Activated T-helper 1 cell treated with anti-CD3 and anti-CD28 coated beads, Interleukin-12 subunit alpha, Interleukin-12 subunit beta, Interleukin-2, Interleukin-4 antibody, amounts not matched to agents 30 ng/mL and 10 ng/mL and 1 ng/mL, durations not matched to agents 14 hours and 24 hours and 36 hours (primary cell): Measurements from ENCODE around the gene NCLN. TPM values are rescaled to one million over a fixed set of nuclear protein-coding genes. Genes with fewer than 3 reads are reported as not detected.
"Not testable (repeated sequence)": the region's sequence is repeated elsewhere in the genome, so short reads cannot be mapped to it uniquely, and the experiment has no call there.

Experiments used
- DNase-seq: peaks from one replicate; pipeline ENCODE4 v3.0.0; 2021; ENCODE audit warnings: low spot score
- H3K27ac Mint-ChIP-seq: one replicate; pipeline ENCODE4 v1.8.0; 2021; ENCODE audit warnings: mild to moderate bottlenecking, mixed read lengths
- H3K27me3 Mint-ChIP-seq: one replicate; pipeline ENCODE4 v1.8.0; 2022; ENCODE audit warnings: mild to moderate bottlenecking, moderate library complexity, mixed read lengths; ENCODE audit not compliant: insufficient read depth
- H3K36me3 Mint-ChIP-seq: one replicate; pipeline ENCODE4 v1.8.0; 2021; ENCODE audit warnings: low read depth, mixed read lengths
- H3K4me1 Mint-ChIP-seq: one replicate; pipeline ENCODE4 v1.8.0; 2021; ENCODE audit warnings: low read depth, mixed read lengths
- H3K4me3 Mint-ChIP-seq: one replicate; pipeline ENCODE4 v1.8.0; 2021; ENCODE audit warnings: mild to moderate bottlenecking, moderate library complexity, mixed read lengths
- H3K9me3 Mint-ChIP-seq: one replicate; pipeline ENCODE4 v1.8.0; 2021; ENCODE audit warnings: mixed read lengths
- intact Hi-C: fragments of 100-400 bp; cut with micrococcal nuclease; formaldehyde crosslinking; loops from one replicate; pipeline ENCODE4 v1.15.1; 2024
- total RNA-seq: library from RNA; stranded (reverse); gene quantifications from 2 replicates; pipeline ENCODE4 v1.2.3, GENCODE V29; 2022

NCLN gene
- total RNA-seq, 1 donor from 2014 or later: 118 TPM

DNA sequence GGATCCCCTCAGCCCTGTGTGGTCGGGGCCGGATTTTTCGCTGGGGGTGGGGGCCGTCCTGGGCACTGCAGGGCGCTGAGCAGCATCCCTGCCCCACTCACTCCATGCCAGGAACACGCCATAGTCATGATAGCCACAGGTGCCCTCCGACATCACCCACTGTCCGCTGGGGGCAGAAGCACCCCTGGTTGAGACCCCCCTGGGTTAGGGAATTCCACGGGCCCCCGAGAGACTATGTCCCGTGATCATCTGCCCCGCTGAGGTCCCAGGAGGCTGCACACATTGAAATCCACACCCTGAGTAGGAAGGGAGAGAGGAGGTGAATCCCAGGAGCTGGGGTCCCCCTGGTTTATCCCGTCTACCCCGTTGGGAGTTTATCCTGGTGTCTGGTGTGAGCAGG lies 16.2 kb downstream of the NCLN start:
- Mint-ChIP-seq H3K27me3 (no peaks in the 10 kb centered on the region), H3K9me3 (no peaks in the 10 kb centered on the region), H3K4me1 (no peaks in the 10 kb centered on the region), H3K4me3 (no peak overlapping the region), H3K36me3 (no peaks in the 10 kb centered on the region), H3K27ac (no peak overlapping the region)
- intact Hi-C loops: no loop called here
- DNase-seq: no peak

- H3K9me3 Mint-ChIP-seq: no peaks in the 10 kb centered on the region
- H3K27ac Mint-ChIP-seq: no peak overlapping the region
- no peaks in the 10 kb centered on the region for H3K4me1 Mint-ChIP-seq
- DNase-seq: no peak
- H3K4me3 Mint-ChIP-seq: no peak overlapping the region
- no peaks in the 10 kb centered on the region for H3K27me3 Mint-ChIP-seq
- intact Hi-C loops: no loop called here
- H3K36me3 Mint-ChIP-seq: no peaks in the 10 kb centered on the region
Measured at GRCh38 chr19:3202346-3202745, 16.6 kb downstream of the NCLN start.

DNA sequence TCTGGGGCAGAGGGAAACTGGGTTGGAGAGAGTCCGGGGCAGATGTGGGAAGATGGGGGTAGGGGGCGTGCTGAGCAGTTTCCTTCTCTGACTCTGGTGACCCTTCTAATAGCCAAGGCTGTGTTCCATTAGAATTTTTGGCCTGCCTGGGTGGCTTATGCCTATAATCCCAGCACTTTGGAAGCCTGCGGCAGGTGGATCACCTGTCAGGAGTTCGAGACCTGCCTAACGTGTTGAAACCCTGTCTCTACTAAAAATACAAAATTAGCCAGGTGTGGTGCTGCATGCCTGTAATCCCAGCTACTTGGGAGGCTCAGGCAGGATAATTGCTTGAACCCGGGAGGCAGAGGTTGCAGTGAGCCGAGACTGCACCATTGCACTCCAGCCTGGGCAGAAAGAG lies 17.2 kb downstream of the NCLN start:
- DNase-seq, H3K4me3 Mint-ChIP-seq, intact Hi-C loops, H3K4me1 Mint-ChIP-seq, H3K27ac Mint-ChIP-seq, H3K9me3 Mint-ChIP-seq, H3K36me3 Mint-ChIP-seq, H3K27me3 Mint-ChIP-seq: not testable (repeated sequence)

DNA sequence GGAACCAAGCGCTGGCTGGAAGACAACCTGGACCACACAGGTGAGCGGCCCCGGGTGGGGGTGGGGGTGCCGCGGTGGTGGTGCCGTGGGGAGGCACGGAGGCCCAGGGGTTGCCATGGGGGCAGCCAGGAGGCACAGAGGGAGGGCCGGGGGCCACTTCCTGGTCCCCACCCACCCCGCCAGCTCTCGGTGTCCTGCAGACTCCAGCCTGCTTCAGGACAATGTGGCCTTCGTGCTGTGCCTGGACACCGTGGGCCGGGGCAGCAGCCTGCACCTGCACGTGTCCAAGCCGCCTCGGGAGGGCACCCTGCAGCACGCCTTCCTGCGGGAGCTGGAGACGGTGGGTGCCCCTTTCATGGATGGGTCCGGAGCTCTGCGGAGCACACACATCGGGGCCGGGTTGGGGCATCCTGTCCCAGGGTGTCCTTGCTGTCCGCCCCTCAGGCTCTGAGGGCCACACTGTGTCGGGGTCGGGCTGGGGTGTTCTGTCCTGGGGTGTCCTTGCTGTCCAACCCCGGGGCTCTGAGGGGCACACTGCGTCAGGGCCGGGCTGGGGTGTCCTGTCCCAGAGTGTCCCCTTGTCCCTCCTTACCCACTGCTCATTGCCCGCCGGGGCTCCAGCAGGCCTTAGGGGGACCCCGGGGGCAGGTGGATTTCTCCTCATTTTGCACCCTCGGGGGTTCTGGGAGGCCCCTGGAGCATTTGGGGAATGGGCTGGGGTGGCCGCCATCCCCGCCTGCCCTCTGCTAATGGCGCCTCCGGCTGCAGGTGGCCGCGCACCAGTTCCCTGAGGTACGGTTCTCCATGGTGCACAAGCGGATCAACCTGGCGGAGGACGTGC lies 18.3 kb downstream of the NCLN start:
- Mint-ChIP-seq H3K4me3 (no peak overlapping the region), H3K4me1 (no peaks in the 10 kb centered on the region), H3K9me3 (no peaks in the 10 kb centered on the region), H3K27me3 (no peaks in the 10 kb centered on the region), H3K36me3 (no peaks in the 10 kb centered on the region), H3K27ac (no peak overlapping the region)
- no peak for DNase-seq
- intact Hi-C loops: no loop called here

DNA sequence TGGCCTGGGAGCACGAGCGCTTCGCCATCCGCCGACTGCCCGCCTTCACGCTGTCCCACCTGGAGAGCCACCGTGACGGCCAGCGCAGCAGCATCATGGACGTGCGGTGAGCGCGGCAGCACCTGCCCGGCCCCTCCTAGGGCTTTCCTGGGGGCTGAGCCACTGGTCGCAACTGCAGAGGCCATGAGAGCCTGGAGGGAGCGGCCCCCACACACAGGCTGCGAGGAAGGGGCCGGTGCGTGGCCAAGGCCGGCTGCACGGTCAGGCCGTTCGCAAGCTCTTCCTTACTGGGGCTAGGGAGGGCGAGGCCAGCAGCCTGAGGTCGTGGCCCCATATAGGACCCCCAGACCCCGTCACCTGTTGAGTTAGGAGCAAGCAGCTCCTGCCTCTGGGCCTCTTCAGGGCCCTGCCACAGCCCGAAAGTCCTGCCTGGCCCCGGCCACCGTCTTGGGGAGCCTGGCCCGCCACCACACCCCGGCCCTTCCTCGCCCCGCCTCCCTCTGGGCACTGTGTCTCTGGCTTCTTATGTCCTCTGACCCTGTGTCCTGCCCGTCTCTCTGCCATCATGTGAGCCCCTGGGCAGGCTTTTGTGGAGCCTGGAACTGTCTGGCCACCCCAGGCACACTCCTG lies 19.0 kb downstream of the NCLN start:
- no peaks in the 10 kb centered on the region for H3K4me1 Mint-ChIP-seq
- no peak overlapping the region for H3K27ac Mint-ChIP-seq
- H3K27me3 Mint-ChIP-seq: no peaks in the 10 kb centered on the region
- H3K4me3 Mint-ChIP-seq: no peak overlapping the region
- intact Hi-C loops: no loop called here
- H3K9me3 Mint-ChIP-seq: no peaks in the 10 kb centered on the region
- no peak for DNase-seq
- peaks cover 2% of the 10 kb centered on the region for H3K36me3 Mint-ChIP-seq

DNA sequence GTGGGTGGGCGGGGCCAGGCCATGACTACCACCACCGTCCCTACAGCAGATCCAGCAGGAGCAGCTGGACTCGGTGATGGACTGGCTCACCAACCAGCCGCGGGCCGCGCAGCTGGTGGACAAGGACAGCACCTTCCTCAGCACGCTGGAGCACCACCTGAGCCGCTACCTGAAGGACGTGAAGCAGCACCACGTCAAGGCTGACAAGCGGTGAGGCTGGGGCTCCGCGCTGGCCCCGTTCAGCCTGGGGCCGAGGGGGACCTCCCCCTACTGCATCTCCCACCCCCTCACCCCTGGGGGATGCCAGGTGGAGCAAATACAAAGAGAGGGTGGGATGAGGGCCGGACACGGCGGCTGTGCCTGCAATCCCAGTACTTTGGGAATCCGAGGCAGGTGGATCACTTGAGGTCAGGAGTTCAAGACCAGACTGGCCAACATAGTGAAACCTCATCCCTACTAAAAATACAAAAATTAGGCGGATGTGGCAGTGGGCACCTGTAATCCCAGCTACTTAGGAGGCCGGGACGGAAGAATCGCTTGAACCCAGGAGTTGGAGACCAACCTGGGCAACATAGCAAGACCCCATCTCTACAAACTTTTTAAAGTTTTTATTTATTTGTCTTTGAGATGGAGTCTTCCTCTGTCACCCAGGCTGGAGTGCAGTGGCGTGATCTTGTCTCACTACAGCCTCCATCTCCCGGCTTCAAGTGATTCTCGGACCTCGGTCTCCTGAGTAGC lies 20.7 kb downstream of the NCLN start:
- Mint-ChIP-seq H3K9me3 (no peaks in the 10 kb centered on the region), H3K36me3 (peaks cover 2% of the 10 kb centered on the region), H3K4me1 (no peaks in the 10 kb centered on the region), H3K4me3 (no peak overlapping the region), H3K27me3 (no peaks in the 10 kb centered on the region), H3K27ac (no peak overlapping the region)
- intact Hi-C loops: no loop called here
- DNase-seq: no peak

DNA sequence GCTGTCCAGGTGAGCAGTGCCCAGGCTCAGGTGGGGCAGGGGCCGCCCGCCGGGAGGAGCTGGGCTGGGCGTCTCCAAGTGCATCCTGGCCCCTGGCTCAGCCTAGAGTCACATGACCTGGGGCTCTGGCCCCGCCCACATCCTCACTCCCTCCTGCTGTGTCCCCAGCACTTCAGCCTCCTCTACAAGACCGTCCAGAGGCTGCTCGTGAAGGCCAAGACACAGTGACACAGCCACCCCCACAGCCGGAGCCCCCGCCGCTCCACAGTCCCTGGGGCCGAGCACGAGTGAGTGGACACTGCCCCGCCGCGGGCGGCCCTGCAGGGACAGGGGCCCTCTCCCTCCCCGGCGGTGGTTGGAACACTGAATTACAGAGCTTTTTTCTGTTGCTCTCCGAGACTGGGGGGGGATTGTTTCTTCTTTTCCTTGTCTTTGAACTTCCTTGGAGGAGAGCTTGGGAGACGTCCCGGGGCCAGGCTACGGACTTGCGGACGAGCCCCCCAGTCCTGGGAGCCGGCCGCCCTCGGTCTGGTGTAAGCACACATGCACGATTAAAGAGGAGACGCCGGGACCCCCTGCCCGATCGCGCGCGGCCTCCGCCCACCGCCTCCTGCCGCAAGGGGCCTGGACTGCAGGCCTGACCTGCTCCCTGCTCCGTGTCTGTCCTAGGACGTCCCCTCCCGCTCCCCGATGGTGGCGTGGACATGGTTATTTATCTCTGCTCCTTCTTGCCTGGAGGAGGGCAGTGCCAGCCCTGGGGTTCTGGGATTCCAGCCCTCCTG lies 21.9 kb downstream of the NCLN start:
- DNase-seq: no peak
- no peak overlapping the region for H3K4me3 Mint-ChIP-seq
- intact Hi-C loops: no loop called here
- H3K27me3 Mint-ChIP-seq: no peaks in the 10 kb centered on the region
- H3K36me3 Mint-ChIP-seq: peaks cover 2% of the 10 kb centered on the region
- H3K4me1 Mint-ChIP-seq: no peaks in the 10 kb centered on the region
- no peak overlapping the region for H3K27ac Mint-ChIP-seq
- no peaks in the 10 kb centered on the region for H3K9me3 Mint-ChIP-seq

GRCh38 chr19:3208317-3209207 lies 22.8 kb downstream of the NCLN start:
- Mint-ChIP-seq H3K27me3 (no peaks in the 10 kb centered on the region), H3K9me3 (no peaks in the 10 kb centered on the region), H3K4me3 (no peak overlapping the region), H3K27ac (no peak overlapping the region), H3K36me3 (peaks cover 2% of the 10 kb centered on the region), H3K4me1 (no peaks in the 10 kb centered on the region)
- intact Hi-C loops: no loop called here
- DNase-seq: no peak

GRCh38 chr19:3210347-3211017 lies 24.8 kb downstream of the NCLN start:
- Mint-ChIP-seq H3K9me3 (no peaks in the 10 kb centered on the region), H3K4me1 (no peaks in the 10 kb centered on the region), H3K4me3 (no peak overlapping the region), H3K27me3 (no peaks in the 10 kb centered on the region), H3K27ac (peak overlapping the region; percentile 23), H3K36me3 (peaks cover 2% of the 10 kb centered on the region)
- peak; percentile 54 for DNase-seq
- intact Hi-C loops: loop anchor here (1.0 kb wide), 1 partner anchor 248 kb away; no protein-coding TSS in a partner anchor

DNA sequence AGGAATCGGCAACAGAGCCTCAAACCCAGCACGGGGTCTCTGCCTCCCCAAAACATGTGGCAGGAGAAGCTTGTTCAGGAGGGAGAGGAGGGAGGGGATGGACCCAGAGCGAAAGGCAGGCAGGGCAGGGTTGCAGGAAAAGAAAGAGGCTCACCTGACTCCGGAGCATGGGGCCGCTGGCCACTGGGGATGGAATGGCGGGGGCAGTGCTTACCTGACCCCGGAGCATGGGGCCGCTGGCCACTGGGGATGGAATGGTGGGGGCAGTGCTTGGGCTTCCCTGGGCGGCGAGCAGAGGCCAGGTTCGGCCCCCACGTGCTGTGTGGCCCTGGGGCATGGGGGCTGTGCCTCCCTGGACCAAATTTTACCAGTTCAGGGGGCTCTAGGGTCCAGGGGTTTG lies 25.5 kb downstream of the NCLN start:
- intact Hi-C loops: no loop called here
- no peaks in the 10 kb centered on the region for H3K27me3 Mint-ChIP-seq
- no peak overlapping the region for H3K27ac Mint-ChIP-seq
- peaks cover 2% of the 10 kb centered on the region for H3K36me3 Mint-ChIP-seq
- no peak overlapping the region for H3K4me3 Mint-ChIP-seq
- no peaks in the 10 kb centered on the region for H3K4me1 Mint-ChIP-seq
- H3K9me3 Mint-ChIP-seq: no peaks in the 10 kb centered on the region
- DNase-seq: no peak

DNA sequence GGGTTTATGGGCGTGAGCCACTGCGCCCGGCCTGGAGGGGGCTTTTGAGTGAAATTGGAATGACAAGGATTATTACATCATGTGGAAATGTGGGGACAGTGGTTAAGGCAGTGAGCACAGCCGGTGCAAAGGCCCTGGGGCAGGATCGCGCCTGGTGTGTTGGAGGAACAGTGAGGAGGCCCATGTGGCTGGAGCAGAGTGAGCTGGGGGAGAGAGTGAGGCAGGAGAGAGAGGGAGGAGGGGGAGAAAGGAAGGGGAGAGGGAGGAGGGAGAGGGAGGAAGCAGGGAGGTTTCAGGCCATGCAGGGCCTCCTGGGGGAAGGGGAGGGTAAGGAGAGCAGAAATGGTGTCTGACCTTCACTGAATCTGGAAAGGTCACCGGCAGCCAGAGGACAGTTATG lies 27.4 kb downstream of the NCLN start:
- Mint-ChIP-seq H3K9me3 (no peaks in the 10 kb centered on the region), H3K27ac (peak overlapping the region; percentile 23), H3K4me3 (no peak overlapping the region), H3K36me3 (peaks cover 2% of the 10 kb centered on the region), H3K4me1 (no peaks in the 10 kb centered on the region), H3K27me3 (no peaks in the 10 kb centered on the region)
- no peak for DNase-seq
- intact Hi-C loops: no loop called here
